ENCODE measurements around the gene CDH24. TPM values are rescaled to one million over a fixed set of nuclear protein-coding genes. Genes with fewer than 3 reads are reported as not detected.

CDH24 gene
- total RNA-seq, 1 experiment from 2014 or later, result 14.8 TPM

- TF ChIP-seq EZH2phosphoT487 (IDR thresholded peaks at IDR 0.05; ENCODE audit: borderline replicate concordance, low read length), result no peak
- TF ChIP-seq, protein P1, sequence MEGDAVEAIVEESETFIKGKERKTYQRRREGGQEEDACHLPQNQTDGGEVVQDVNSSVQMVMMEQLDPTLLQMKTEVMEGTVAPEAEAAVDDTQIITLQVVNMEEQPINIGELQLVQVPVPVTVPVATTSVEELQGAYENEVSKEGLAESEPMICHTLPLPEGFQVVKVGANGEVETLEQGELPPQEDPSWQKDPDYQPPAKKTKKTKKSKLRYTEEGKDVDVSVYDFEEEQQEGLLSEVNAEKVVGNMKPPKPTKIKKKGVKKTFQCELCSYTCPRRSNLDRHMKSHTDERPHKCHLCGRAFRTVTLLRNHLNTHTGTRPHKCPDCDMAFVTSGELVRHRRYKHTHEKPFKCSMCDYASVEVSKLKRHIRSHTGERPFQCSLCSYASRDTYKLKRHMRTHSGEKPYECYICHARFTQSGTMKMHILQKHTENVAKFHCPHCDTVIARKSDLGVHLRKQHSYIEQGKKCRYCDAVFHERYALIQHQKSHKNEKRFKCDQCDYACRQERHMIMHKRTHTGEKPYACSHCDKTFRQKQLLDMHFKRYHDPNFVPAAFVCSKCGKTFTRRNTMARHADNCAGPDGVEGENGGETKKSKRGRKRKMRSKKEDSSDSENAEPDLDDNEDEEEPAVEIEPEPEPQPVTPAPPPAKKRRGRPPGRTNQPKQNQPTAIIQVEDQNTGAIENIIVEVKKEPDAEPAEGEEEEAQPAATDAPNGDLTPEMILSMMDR (conservative IDR thresholded peaks at IDR 0.05; ENCODE audit: low read depth, low read length), result peak; percentile 36; the same call in 1 of the 2 replicates
- peak; percentile 92 for ATAC-seq
- Histone ChIP-seq H3F3A (ENCODE audit: low read length, unreplicated experiment) (peaks cover 7% of the 10 kb centered on the region), H3K4me2 (ENCODE audit: low read length) (peak overlapping the region; percentile 89), H3K4me1 (ENCODE audit: insufficient read depth, low read length) (peaks cover 40% of the 10 kb centered on the region), H3K79me2 (ENCODE audit: low read length) (peaks cover 4% of the 10 kb centered on the region; the same call in 1 of the 2 replicates), H3K27ac (ENCODE audit: low read length) (peak overlapping the region; percentile 90), H4K20me1 (ENCODE audit: low read length) (no peaks in the 10 kb centered on the region), H3K36me3 (ENCODE audit: low read depth, low read length) (no peaks in the 10 kb centered on the region), H3K4me3 (ENCODE audit: low read length) (peak overlapping the region; percentile 73), H2AFZ (ENCODE audit: low read length) (peak overlapping the region; percentile 89), H3K27me3 (ENCODE audit: low read length) (no peaks in the 10 kb centered on the region), H3K9me3 (ENCODE audit: low read length) (no peaks in the 10 kb centered on the region), H3K9ac (ENCODE audit: low read length) (peak overlapping the region; percentile 86), H3K9me2 (replicated peaks; ENCODE audit: low read length) (no peaks in the 10 kb centered on the region)
- BruUV-seq (replicated peaks), result TSS peak; percentile 1
- ChIA-PET CTCF (interaction anchor here (0.6 to 1.7 kb wide), 5 partner anchors 12 to 62 kb away, joined by 3 to 16 read pairs (median 6); no protein-coding TSS in a partner anchor), POLR2A (ENCODE audit: unreplicated experiment) (interaction anchor here (0.5 to 1.3 kb wide), 7 partner anchors 12 to 476 kb away, joined by 3 to 12 read pairs (median 5); partner anchors contain the start of genes ACIN1, AJUBA and C14orf119)
- intact Hi-C loops (cut with micrococcal nuclease), result no loop called here
- peak; percentile 98 for DNase-seq
Observed at GRCh38 chr14:23006544-23007419, 50.5 kb downstream of the CDH24 start.

- H3K27me3 ChIP-seq (ENCODE audit: low read length), result no peaks in the 10 kb centered on the region
- ATAC-seq (peak; percentile 3), DNase-seq (no peak)
- H3K4me1 ChIP-seq (ENCODE audit: insufficient read depth, low read length), result peaks cover 40% of the 10 kb centered on the region
- peaks cover 4% of the 10 kb centered on the region; the same call in 1 of the 2 replicates for H3K79me2 ChIP-seq (ENCODE audit: low read length)
- H3K36me3 ChIP-seq (ENCODE audit: low read depth, low read length), result no peaks in the 10 kb centered on the region
- H3K9ac ChIP-seq (ENCODE audit: low read length), result peak overlapping the region; percentile 86
- H3K27ac ChIP-seq (ENCODE audit: low read length), result peak overlapping the region; percentile 90
- H3K4me3 ChIP-seq (ENCODE audit: low read length), result peak overlapping the region; percentile 73
- H4K20me1 ChIP-seq (ENCODE audit: low read length), result no peaks in the 10 kb centered on the region
- peak overlapping the region; percentile 89 for H2AFZ ChIP-seq (ENCODE audit: low read length)
- intact Hi-C loops (cut with micrococcal nuclease), result no loop called here
- ChIA-PET CTCF (interaction anchor here (0.6 to 1.7 kb wide), 5 partner anchors 12 to 551 kb away, joined by 3 to 16 read pairs (median 6); no protein-coding TSS in a partner anchor), POLR2A (ENCODE audit: unreplicated experiment) (interaction anchor here (0.5 to 1.3 kb wide), 6 partner anchors 11 to 475 kb away, joined by 3 to 8 read pairs (median 4); partner anchors contain the start of genes ACIN1, AJUBA and C14orf119)
- H3K9me3 ChIP-seq (ENCODE audit: low read length), result no peaks in the 10 kb centered on the region
- H3K4me2 ChIP-seq (ENCODE audit: low read length), result peak overlapping the region; percentile 89
- no peak for TF ChIP-seq EZH2phosphoT487 (IDR thresholded peaks at IDR 0.05; ENCODE audit: borderline replicate concordance, low read length)
- TF ChIP-seq EZH2 (IDR thresholded peaks at IDR 0.05; ENCODE audit: low read length, unreplicated experiment), result no peak
- TF ChIP-seq, protein P1 (conservative IDR thresholded peaks at IDR 0.05; ENCODE audit: low read depth, low read length), result no peak
- BruUV-seq (replicated peaks), result no TSS peak
- no peaks in the 10 kb centered on the region for H3K9me2 ChIP-seq (replicated peaks; ENCODE audit: low read length)
- H3F3A ChIP-seq (ENCODE audit: low read length, unreplicated experiment), result peaks cover 7% of the 10 kb centered on the region
Observed at GRCh38 chr14:23006188-23006534, 51.2 kb downstream of the CDH24 start.

All from PC-3 (cell line).